SHP77 (cell line): ENCODE results near the gene RTP3.
"Not testable (repeated sequence)": the region's sequence is repeated elsewhere in the genome, so short reads cannot be mapped to it uniquely, and the experiment has no call there.

ENCODE experiments used
- DNase-seq, 2 experiments: peaks; one replicate each; lab custom pipeline; 2025; lab: John Stamatoyannopoulos, UW

RTP3 gene

GRCh38 chr3:46548611-46549010, 50.8 kb downstream of the RTP3 start:
- DNase-seq: not testable (repeated sequence)

GRCh38 chr3:46549408-46549904, 51.7 kb downstream of the RTP3 start:
- DNase-seq: no peak

- no peak for DNase-seq
Measured at GRCh38 chr3:46549989-46550388, 52.2 kb downstream of the RTP3 start.
